K562 (cell line): ENCODE results near the gene CDK11A. TPM values are rescaled to one million over a fixed set of nuclear protein-coding genes. Genes with fewer than 3 reads are reported as not detected.

Experiments used
- ATAC-seq: fragments of 200-7000 bp; cut with Tn5 transposase; 3 replicates; pipeline ENCODE4 v1.9.1; 2020; ENCODE audit warnings: moderate library complexity
- BruUV-seq: library from RNA; stranded (reverse); fragments of 400-500 nt; replicated peaks from 2 replicates; lab custom pipeline; 2021; lab: Mats Ljungman, UMichigan
- CTCF ChIA-PET: fragments of 300-600 bp; formaldehyde crosslinking; extraction: SDS; loops from one replicate; lab custom pipeline; 2021; ENCODE audit warnings: low intra/inter-chr PET ratio; lab: Yijun Ruan, JAX
- POLR2A ChIA-PET: fragments of 300-600, 350-650 bp; sonication (Branson Sonifier 250); formaldehyde crosslinking; extraction: SDS; loops from one replicate; lab custom pipeline; 2021; ENCODE audit warnings: antibody characterized with exemption, inconsistent platforms; lab: Yijun Ruan, JAX
- DNase-seq, 4 experiments: peaks; one replicate each; pipeline versions ENCODE4 v3.0.0 to v3.0.0-alpha.2; 2011 to 2018; ENCODE audit warnings: low spot score in 3 of 4, mixed read lengths in 3 of 4; ENCODE audit errors: extremely low read depth in 1 of 4
- FAIRE-seq: peaks from 2 replicates; lab custom pipeline; 2011; peaks lifted over from hg19 to GRCh38; lab: Jason Lieb, UNC
- H2AFZ ChIP-seq: 2 replicates; pipeline ENCODE4 v1.6.0; 2011; ENCODE audit warnings: low read depth, low read length, control low read depth, inconsistent platforms
- H3K27ac ChIP-seq: fragments of 200-600 bp; 3 replicates; pipeline ENCODE4 v1.8.0; 2011; ENCODE audit warnings: low read depth, mild to moderate bottlenecking, control low read depth, inconsistent platforms, low read length, moderate library complexity, mixed read lengths; ENCODE audit errors: extremely low read depth
- H3K27me3 ChIP-seq, 2 experiments: fragments of 300-600 bp in 1 of 2; 2 replicates in 1 of 2; 3 replicates in 1 of 2; pipeline versions ENCODE4 v1.6.0 to v1.8.0; 2011; ENCODE audit warnings: inconsistent platforms in 2 of 2, low read length in 2 of 2, mild to moderate bottlenecking in 1 of 2, mixed read lengths in 1 of 2, moderate library complexity in 1 of 2; ENCODE audit not compliant: control insufficient read depth in 2 of 2, insufficient read depth in 2 of 2
- H3K36me3 ChIP-seq: fragments of 300-600 bp; 3 replicates; pipeline ENCODE4 v1.8.0; 2011; ENCODE audit warnings: mild to moderate bottlenecking, low read length, inconsistent platforms; ENCODE audit not compliant: control insufficient read depth, insufficient read depth
- H3K4me1 ChIP-seq, 2 experiments: fragments of 200-600 bp in 1 of 2; replicated peaks in 1 of 2; 2 replicates in 1 of 2; 3 replicates in 1 of 2; pipeline versions ENCODE4 v1.5.1 to v1.8.0; 2011; ENCODE audit warnings: inconsistent platforms in 2 of 2, low read length in 2 of 2, mild to moderate bottlenecking in 1 of 2, mixed read lengths in 1 of 2, moderate library complexity in 1 of 2; ENCODE audit not compliant: control insufficient read depth in 2 of 2, insufficient read depth in 2 of 2
- H3K4me2 ChIP-seq: 2 replicates; pipeline ENCODE4 v1.6.1; 2011; ENCODE audit warnings: low read length, control low read depth, inconsistent platforms, mixed read lengths; ENCODE audit not compliant: insufficient read depth
- H3K4me3 ChIP-seq: fragments of 200-600 bp; sonication (generic), shearing (Covaris generic); 2 replicates; pipeline ENCODE4 v1.5.1; 2016; ENCODE audit warnings: control low read depth, inconsistent platforms
- H3K79me2 ChIP-seq: fragments of 200-600 bp; 3 replicates; pipeline ENCODE4 v1.8.0; 2011; ENCODE audit warnings: low read length, inconsistent platforms; ENCODE audit not compliant: control insufficient read depth, insufficient read depth
- H3K9ac ChIP-seq, 2 experiments: 2 replicates each; pipeline versions ENCODE4 v1.6.0 to v1.6.1; 2011; ENCODE audit warnings: low read depth in 2 of 2, low read length in 2 of 2, control low read depth in 1 of 2, inconsistent platforms in 1 of 2, mild to moderate bottlenecking in 1 of 2, mixed read lengths in 1 of 2; ENCODE audit not compliant: insufficient read depth in 1 of 2
- H3K9me1 ChIP-seq: one replicate; pipeline ENCODE4 v1.6.0; 2011; ENCODE audit warnings: inconsistent platforms, mild to moderate bottlenecking, low read length, moderate library complexity; ENCODE audit not compliant: control insufficient read depth, insufficient read depth
- H3K9me3 ChIP-seq: replicated peaks from 2 replicates; pipeline ENCODE4 v1.5.1; 2011; ENCODE audit warnings: low read depth, low read length, inconsistent platforms; ENCODE audit not compliant: control insufficient read depth, insufficient read depth
- H4K20me1 ChIP-seq: replicated peaks from 2 replicates; pipeline ENCODE4 v1.6.1; 2011; ENCODE audit warnings: low read length, inconsistent platforms, mixed read lengths; ENCODE audit not compliant: control insufficient read depth, insufficient read depth
- NFE2 ChIP-seq: IDR thresholded peaks from 2 replicates; pipeline ENCODE4 v1.6.1; 2014; ENCODE audit warnings: antibody characterized with exemption, low read depth
- RBM25 ChIP-seq: fragments of 200-400 bp; formaldehyde crosslinking; IDR thresholded peaks from 2 replicates; pipeline ENCODE4 v1.6.1; 2018; ENCODE audit warnings: low read length, low read depth, moderate library complexity; ENCODE audit not compliant: severe bottlenecking
- RFX1 ChIP-seq: fragments of 450-650 bp; IDR thresholded peaks from 2 replicates; pipeline ENCODE4 v1.6.1; 2016; ENCODE audit warnings: mild to moderate bottlenecking, moderate library complexity
- ZFP36 ChIP-seq: fragments of 150-350 bp; IDR thresholded peaks from 2 replicates; pipeline ENCODE4 v1.6.1; 2018; ENCODE audit warnings: low read length, low read depth; ENCODE audit not compliant: partially characterized antibody
- ZNF280A ChIP-seq: fragments of 450-650 bp; IDR thresholded peaks from 2 replicates; pipeline ENCODE4 v1.6.1; 2018; ENCODE audit warnings: mild to moderate bottlenecking, low read depth; ENCODE audit not compliant: partially characterized antibody
- ZNF316 ChIP-seq: fragments of 450-650 bp; IDR thresholded peaks from 2 replicates; pipeline ENCODE4 v1.6.1; 2016
- WGBS: fragments of 100-300 bp; shearing (Covaris generic); methylation state at CpG from one replicate; pipeline ENCODE4 v1.1.6; 2016; ENCODE audit warnings: low coverage, mixed read lengths; ENCODE audit not compliant: insufficient coverage; ENCODE audit errors: missing lambda C conversion rate; 5-methylcytosine and 5-hydroxymethylcytosine counted together
- in situ Hi-C: fragments of 300-500 bp; cut with MboI; formaldehyde crosslinking; loops from 4 replicates; pipeline ENCODE4 v1.15.0; 2018; ENCODE audit warnings: inconsistent platforms, mixed read lengths
- intact Hi-C: fragments of 100-400 bp; cut with micrococcal nuclease; formaldehyde crosslinking; loops from 2 replicates; pipeline ENCODE4 v1.14.2; 2022
- polyA plus RNA-seq, 8 experiments: library from polyadenylated mRNA; depleted of rRNA in 4 of 8; stranded (reverse) in 5 of 8; unstranded in 3 of 8; fragments of >200 nt; fragmentation: Nextera tagmentation in 2 of 8; fragmentation: Illumina TruSeq in 1 of 8; extraction: Ambion mirVana in 2 of 8; extraction: Trizol in 1 of 8; gene quantifications; 2 replicates each; pipeline versions ENCODE4 v1.2.1 to v1.2.3, GENCODE V29; 2011 to 2014; ENCODE audit warnings: inconsistent platforms in 1 of 8, missing spikeins in 1 of 8
- total RNA-seq, 7 experiments: library from RNA; depleted of rRNA in 6 of 7; stranded (reverse); fragments of >200 nt in 6 of 7; fragmentation: Illumina TruSeq in 2 of 7; extraction: Trizol in 2 of 7; gene quantifications; 2 replicates each; pipeline versions ENCODE4 v1.2.1 to v1.2.3, GENCODE V29; 2011 to 2021; ENCODE audit warnings: low replicate concordance in 1 of 7
- TF ChIP-seq, protein P1 (sequence below): sonication (generic); formaldehyde crosslinking; IDR thresholded peaks from 2 replicates; pipeline ENCODE4 v1.8.0; 2022; ENCODE audit warnings: missing genetic modification reagents, mild to moderate bottlenecking, moderate library complexity, borderline replicate concordance
- TF ChIP-seq, protein P2 (sequence below): fragments of 250-450 bp; sonication (Bioruptor Pico); IDR thresholded peaks from 2 replicates; pipeline ENCODE4 v1.8.0; 2022; ENCODE audit warnings: inconsistent platforms
- TF ChIP-seq, protein P3 (sequence below): fragments of 250-450 bp; sonication (Bioruptor Pico); IDR thresholded peaks from 2 replicates; pipeline ENCODE4 v1.8.0; 2022; ENCODE audit warnings: moderate library complexity, mild to moderate bottlenecking, inconsistent platforms
- TF ChIP-seq, protein P4 (sequence below): IDR thresholded peaks from 2 replicates; pipeline ENCODE4 v1.6.1; 2011; ENCODE audit warnings: borderline replicate concordance, low read depth, mild to moderate bottlenecking, moderate library complexity, low read length; ENCODE audit not compliant: insufficient read depth, poor library complexity, severe bottlenecking

Gene CDK11A
- total and polyA plus RNA-seq, 9 of the 15 experiments (the other 6 are each of a cell fraction or from before 2014, with no cell fraction given): 4.5 to 71.0 (median 43.9) TPM

GRCh38 chr1:1752636-1753606 lies 28.8 kb upstream of the CDK11A start:
- Histone ChIP-seq H3K79me2 (peaks cover 9% of the 10 kb centered on the region), H4K20me1 (no peaks in the 10 kb centered on the region), H3K4me2 (no peak overlapping the region), H3K9me1 (peaks cover 4% of the 10 kb centered on the region), H3K9me3 (no peaks in the 10 kb centered on the region), H2AFZ (no peak overlapping the region), H3K27me3 (no peaks in the 10 kb centered on the region), H3K4me1 (peaks cover 6 to 42% of the 10 kb centered on the region in 2 experiments; a peak in 4 of 5 replicates), H3K36me3 (peaks cover 59% of the 10 kb centered on the region; the same call in 2 of the 3 replicates), H3K9ac (no peak overlapping the region), H3K27ac (no peak overlapping the region), H3K4me3 (no peak overlapping the region)
- FAIRE-seq (no peak), ATAC-seq (no peak), DNase-seq (peak in 2 of 4 experiments; percentile 19 to 20)
- in situ Hi-C loops (no loop called here), intact Hi-C loops (no loop called here)
- POLR2A ChIA-PET: interaction anchor here (0.6 kb wide), 1 partner anchor 161 kb away, joined by 3 read pairs; no protein-coding TSS in a partner anchor
- WGBS: 90% methylated on average over 33 of the region's 37 CpGs
- CTCF ChIA-PET: no interaction called here
- BruUV-seq: no TSS peak
- TF ChIP-seq ZNF280A (no peak), NFE2 (no peak), RFX1 (no peak), ZFP36 (no peak), ZNF316 (no peak), RBM25 (no peak)
- TF ChIP-seq, protein P1, sequence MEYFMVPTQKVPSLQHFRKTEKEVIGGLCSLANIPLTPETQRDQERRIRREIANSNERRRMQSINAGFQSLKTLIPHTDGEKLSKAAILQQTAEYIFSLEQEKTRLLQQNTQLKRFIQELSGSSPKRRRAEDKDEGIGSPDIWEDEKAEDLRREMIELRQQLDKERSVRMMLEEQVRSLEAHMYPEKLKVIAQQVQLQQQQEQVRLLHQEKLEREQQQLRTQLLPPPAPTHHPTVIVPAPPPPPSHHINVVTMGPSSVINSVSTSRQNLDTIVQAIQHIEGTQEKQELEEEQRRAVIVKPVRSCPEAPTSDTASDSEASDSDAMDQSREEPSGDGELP (CRISPR knock-in tag): 0 out of 2 replicates have a peak, but pooled peaks have one; percentile 15
- TF ChIP-seq, protein P2, sequence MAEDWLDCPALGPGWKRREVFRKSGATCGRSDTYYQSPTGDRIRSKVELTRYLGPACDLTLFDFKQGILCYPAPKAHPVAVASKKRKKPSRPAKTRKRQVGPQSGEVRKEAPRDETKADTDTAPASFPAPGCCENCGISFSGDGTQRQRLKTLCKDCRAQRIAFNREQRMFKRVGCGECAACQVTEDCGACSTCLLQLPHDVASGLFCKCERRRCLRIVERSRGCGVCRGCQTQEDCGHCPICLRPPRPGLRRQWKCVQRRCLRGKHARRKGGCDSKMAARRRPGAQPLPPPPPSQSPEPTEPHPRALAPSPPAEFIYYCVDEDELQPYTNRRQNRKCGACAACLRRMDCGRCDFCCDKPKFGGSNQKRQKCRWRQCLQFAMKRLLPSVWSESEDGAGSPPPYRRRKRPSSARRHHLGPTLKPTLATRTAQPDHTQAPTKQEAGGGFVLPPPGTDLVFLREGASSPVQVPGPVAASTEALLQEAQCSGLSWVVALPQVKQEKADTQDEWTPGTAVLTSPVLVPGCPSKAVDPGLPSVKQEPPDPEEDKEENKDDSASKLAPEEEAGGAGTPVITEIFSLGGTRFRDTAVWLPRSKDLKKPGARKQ (CRISPR knock-in tag): no peak
- TF ChIP-seq, protein P3, sequence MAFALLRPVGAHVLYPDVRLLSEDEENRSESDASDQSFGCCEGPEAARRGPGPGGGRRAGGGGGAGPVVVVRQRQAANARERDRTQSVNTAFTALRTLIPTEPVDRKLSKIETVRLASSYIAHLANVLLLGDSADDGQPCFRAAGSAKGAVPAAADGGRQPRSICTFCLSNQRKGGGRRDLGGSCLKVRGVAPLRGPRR (CRISPR knock-in tag): no peak
- TF ChIP-seq, protein P4, sequence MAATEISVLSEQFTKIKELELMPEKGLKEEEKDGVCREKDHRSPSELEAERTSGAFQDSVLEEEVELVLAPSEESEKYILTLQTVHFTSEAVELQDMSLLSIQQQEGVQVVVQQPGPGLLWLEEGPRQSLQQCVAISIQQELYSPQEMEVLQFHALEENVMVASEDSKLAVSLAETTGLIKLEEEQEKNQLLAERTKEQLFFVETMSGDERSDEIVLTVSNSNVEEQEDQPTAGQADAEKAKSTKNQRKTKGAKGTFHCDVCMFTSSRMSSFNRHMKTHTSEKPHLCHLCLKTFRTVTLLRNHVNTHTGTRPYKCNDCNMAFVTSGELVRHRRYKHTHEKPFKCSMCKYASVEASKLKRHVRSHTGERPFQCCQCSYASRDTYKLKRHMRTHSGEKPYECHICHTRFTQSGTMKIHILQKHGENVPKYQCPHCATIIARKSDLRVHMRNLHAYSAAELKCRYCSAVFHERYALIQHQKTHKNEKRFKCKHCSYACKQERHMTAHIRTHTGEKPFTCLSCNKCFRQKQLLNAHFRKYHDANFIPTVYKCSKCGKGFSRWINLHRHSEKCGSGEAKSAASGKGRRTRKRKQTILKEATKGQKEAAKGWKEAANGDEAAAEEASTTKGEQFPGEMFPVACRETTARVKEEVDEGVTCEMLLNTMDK: no peak
